Activated naive CD4-positive, alpha-beta T cell treated with anti-CD3 and anti-CD28 coated beads, Interleukin-2, amount 50 U/mL, for 24 hours (primary cell): Measurements from ENCODE around the gene ARHGAP9.
"Not testable (repeated sequence)": the region's sequence is repeated elsewhere in the genome, so short reads cannot be mapped to it uniquely, and the experiment has no call there.

ENCODE experiments used
- H3K27ac Mint-ChIP-seq: one replicate; pipeline ENCODE4 v1.8.0; 2021; ENCODE audit warnings: mild to moderate bottlenecking, mixed read lengths
- H3K27me3 Mint-ChIP-seq: one replicate; pipeline ENCODE4 v1.8.0; 2021; ENCODE audit warnings: mixed read lengths
- H3K36me3 Mint-ChIP-seq: one replicate; pipeline ENCODE4 v1.8.0; 2021; ENCODE audit warnings: mixed read lengths
- H3K4me1 Mint-ChIP-seq: one replicate; pipeline ENCODE4 v1.8.0; 2021; ENCODE audit warnings: mixed read lengths
- H3K4me3 Mint-ChIP-seq: one replicate; pipeline ENCODE4 v1.8.0; 2021; ENCODE audit warnings: mild to moderate bottlenecking, mixed read lengths
- H3K9me3 Mint-ChIP-seq: one replicate; pipeline ENCODE4 v1.8.0; 2021; ENCODE audit warnings: mixed read lengths

Gene ARHGAP9

DNA sequence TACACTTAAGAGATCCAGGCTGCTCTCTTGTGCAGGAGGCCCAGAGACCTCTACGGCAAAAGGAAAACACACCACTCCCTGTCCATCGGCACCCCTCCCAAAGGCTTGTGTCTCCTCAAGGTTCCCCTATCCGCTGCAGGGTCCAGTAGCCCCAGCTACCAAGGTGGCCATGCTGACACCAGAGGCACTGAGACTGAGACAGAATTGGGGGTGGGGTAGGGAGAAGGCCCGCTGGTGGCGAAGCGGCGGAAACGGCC is 40.1 kb upstream of the ARHGAP9 start:
- peaks cover 55% of the 10 kb centered on the region for H3K4me1 Mint-ChIP-seq
- no peaks in the 10 kb centered on the region for H3K9me3 Mint-ChIP-seq
- peak overlapping the region; percentile 98 for H3K27ac Mint-ChIP-seq
- peaks cover 21% of the 10 kb centered on the region for H3K36me3 Mint-ChIP-seq
- no peaks in the 10 kb centered on the region for H3K27me3 Mint-ChIP-seq
- H3K4me3 Mint-ChIP-seq, result peak overlapping the region; percentile 95

DNA sequence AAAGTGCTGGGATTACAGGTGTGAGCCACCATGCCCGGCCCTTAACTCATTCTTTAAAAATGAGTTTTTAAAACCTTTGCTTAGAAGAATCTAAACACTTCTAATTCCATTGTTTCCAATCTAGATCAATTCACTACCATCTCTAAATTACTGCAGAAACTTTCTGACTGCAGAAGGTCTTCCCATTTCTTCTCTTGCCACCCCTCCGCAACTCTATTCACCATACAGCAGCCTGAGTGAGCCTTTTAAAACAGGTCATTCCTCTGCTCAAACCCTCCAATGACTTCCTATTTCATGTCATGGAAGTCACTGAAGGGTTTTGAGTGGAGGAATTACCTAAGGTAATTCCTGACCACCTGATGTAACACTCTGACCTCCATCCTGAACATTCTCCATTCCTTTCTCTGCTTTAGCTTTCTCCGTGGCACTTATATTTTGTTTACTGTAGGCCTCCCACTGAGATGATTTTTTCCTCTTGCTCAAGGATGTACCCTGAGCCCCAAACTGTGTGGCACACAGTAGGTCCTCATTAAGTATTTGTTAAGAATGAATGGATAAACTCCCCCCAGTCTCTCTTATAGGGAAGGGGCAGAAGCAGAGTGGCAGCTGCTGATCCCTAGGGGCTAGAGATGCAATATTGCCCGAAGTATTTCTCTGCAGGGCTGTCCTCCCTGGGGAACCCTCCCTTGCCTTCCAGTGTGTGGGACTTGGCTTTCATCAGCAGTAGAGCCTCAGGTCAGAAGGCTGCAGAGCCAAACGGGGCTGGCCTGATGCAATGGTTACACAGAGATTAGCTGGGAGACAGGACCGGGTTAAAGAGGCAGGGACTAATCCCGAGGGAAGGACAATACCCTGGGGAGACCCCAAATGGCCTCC is 39.5 kb upstream of the ARHGAP9 start:
- peak overlapping the region; percentile 98 for H3K27ac Mint-ChIP-seq
- H3K9me3 Mint-ChIP-seq, result no peaks in the 10 kb centered on the region
- H3K4me3 Mint-ChIP-seq, result peak overlapping the region; percentile 95
- H3K4me1 Mint-ChIP-seq, result peaks cover 50% of the 10 kb centered on the region
- no peaks in the 10 kb centered on the region for H3K27me3 Mint-ChIP-seq
- H3K36me3 Mint-ChIP-seq, result peaks cover 21% of the 10 kb centered on the region

DNA sequence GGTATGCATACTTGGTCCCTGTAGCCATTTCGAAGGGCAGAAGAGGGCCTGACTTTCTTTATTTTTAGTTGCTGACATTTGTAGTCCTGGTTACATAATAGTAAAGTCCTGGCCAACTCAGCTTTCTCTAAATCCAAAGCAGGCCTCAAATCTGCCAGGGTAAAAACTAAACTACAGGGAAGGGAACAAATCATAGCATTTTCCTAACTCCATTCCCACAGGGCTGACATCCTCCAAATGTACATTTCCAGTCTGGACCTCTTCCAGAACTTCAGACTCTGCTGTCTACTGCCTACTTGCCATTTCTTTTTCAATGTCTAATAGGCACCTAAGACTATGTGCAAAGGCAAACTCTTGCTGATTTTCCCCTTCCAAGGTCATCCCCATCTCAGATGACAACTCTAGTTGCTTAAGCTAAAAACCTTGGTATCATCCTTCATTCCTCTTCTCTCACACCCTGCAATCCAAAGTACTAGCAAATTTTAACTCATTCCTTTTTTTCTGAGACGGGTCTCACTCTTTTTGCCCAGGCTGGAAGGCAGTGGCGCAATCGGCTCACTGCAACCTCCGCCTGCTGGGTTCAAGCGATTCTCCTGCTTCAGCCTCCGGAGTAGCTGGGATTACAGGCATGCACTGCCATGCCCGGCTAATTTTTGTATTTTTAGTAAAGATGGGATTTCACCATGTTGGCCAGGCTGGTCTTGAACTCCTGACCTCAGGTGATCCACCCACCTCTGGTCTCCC is 38.7 kb upstream of the ARHGAP9 start:
- Mint-ChIP-seq H3K4me3 (peak overlapping the region; percentile 95), H3K36me3 (peaks cover 21% of the 10 kb centered on the region), H3K4me1 (peaks cover 41% of the 10 kb centered on the region), H3K27me3 (no peaks in the 10 kb centered on the region), H3K9me3 (no peaks in the 10 kb centered on the region), H3K27ac (peak overlapping the region; percentile 90)

DNA sequence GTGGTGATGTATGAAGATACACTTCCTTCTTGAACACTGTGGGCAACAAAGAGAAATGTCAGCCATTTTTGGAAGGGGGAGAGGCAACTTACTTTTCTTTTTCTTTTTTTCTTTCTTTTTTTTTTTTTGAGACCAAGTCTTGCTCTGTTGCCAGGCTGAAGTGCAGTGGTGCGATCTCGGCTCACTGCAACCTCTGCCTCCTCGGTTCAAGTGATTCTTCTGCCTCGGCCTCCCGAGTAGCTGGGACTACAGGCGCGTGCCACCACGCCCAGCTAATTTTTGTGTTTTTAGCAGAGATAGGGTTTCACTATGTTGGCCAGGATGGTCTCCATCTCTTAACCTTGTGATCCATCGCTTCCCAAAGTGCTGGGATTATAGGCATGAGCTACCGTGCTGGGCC is 38.1 kb upstream of the ARHGAP9 start:
- peaks cover 38% of the 10 kb centered on the region for H3K4me1 Mint-ChIP-seq
- not testable (repeated sequence) for H3K27me3 Mint-ChIP-seq, H3K9me3 Mint-ChIP-seq
- peaks cover 21% of the 10 kb centered on the region for H3K36me3 Mint-ChIP-seq
- peak overlapping the region; percentile 95 for H3K4me3 Mint-ChIP-seq
- peak overlapping the region; percentile 84 for H3K27ac Mint-ChIP-seq

DNA sequence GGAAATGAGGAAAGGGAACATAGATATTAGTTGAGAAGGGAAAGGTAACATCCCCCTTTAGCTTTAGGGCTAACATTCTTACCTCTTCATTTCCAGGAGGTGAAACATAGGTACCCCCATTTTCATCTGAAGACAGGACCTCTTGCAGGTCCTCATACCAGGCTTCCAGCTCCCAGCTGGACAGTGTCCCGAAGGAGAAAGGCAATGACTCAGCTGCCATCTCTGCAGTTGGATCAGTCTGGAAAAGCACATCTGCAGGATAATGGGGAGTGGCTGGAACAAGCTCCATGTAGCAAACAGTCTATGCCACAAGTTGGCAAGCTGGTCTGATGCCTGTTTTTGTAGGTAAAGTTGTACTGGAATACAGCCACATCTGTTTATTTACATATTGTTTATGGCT is 37.5 kb upstream of the ARHGAP9 start:
- peak overlapping the region; percentile 84 for H3K27ac Mint-ChIP-seq
- H3K27me3 Mint-ChIP-seq, result no peaks in the 10 kb centered on the region
- H3K4me3 Mint-ChIP-seq, result peak overlapping the region; percentile 72
- H3K36me3 Mint-ChIP-seq, result peaks cover 24% of the 10 kb centered on the region
- peaks cover 40% of the 10 kb centered on the region for H3K4me1 Mint-ChIP-seq
- no peaks in the 10 kb centered on the region for H3K9me3 Mint-ChIP-seq

DNA sequence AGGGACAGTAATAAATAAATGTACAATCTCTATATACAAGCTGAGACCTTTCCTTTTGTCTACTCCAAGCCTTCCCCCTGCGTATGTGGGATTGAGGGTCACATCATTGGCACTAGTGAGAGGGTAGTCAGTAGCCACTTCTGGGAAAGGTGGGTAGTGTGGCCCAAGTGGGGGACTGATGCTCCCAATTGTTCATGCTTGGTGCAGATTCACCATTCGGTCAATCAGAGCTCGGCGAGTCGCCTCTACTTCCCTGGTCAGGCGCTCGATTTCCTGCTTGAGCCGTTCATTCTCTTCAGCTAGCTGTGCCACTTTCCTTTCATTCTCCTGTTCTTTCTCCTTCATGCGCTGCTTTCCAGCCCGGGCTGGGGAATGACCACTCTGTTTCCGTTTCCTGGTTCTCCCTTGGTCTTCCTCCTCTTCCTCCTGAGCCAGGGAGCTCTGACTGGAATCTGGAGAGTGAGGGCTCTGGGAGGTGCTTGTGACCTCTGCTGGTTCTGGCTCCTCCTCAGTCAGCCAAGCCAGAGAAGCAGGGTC is 37.0 kb upstream of the ARHGAP9 start:
- Mint-ChIP-seq H3K27me3 (no peaks in the 10 kb centered on the region), H3K9me3 (no peaks in the 10 kb centered on the region), H3K36me3 (peaks cover 27% of the 10 kb centered on the region), H3K27ac (peak overlapping the region; percentile 53), H3K4me3 (peak overlapping the region; percentile 2), H3K4me1 (peaks cover 40% of the 10 kb centered on the region)

DNA sequence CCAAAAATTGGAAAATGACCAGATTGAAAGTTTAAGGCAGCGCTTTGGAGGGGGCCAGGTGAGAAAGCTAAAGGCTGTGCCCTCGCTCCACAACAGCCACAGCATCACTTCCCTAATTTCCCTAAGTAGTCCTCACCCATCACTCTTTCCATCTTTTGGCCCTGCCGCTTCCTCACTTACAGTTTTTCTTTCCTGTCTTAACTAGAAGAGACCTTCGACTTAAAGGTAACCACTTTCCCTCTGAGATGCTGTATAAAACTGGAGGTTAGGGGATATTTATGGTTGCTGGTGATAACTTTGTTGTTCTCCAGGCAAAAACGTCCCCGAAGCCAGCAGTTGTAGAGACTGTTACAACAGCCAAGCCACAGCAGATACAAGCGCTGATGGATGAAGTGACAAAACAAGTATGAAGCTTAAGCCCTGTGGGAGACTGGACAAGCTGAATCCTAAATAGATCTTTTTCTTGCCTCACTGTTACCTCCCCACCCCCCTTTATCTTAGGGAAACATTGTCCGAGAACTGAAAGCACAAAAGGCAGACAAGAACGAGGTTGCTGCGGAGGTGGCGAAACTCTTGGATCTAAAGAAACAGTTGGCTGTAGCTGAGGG is 36.4 kb upstream of the ARHGAP9 start:
- Mint-ChIP-seq H3K9me3 (no peaks in the 10 kb centered on the region), H3K27ac (peak overlapping the region; percentile 70), H3K4me1 (peaks cover 37% of the 10 kb centered on the region), H3K36me3 (peaks cover 27% of the 10 kb centered on the region), H3K4me3 (no peak overlapping the region), H3K27me3 (no peaks in the 10 kb centered on the region)

DNA sequence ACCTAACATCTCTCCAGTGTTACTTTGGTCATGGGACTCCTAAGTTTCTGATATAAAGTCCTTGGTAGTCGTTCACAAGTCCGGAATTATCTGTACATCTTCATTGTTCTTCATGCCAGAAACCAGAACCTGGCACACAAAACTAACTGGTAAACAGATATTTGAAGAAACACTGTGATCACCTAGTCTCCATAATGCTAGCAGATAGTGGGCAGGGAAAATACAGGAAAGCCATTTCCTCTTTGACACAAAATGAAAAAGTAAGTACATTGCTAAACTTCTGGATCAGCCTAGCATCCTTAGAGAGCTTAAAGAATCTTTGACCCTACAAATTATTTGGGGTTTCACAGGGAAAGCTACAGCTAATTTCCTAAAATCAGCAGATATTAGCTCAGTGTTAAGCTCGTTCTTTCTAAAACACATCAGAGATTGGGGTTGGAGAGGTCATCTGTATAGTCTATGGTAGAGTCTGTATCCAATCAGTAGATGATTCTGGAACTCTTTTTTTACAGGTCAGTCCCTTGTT is 35.8 kb upstream of the ARHGAP9 start:
- Mint-ChIP-seq H3K9me3 (no peaks in the 10 kb centered on the region), H3K27me3 (no peaks in the 10 kb centered on the region), H3K4me1 (peaks cover 37% of the 10 kb centered on the region), H3K27ac (peak overlapping the region; percentile 62), H3K4me3 (no peak overlapping the region), H3K36me3 (peaks cover 27% of the 10 kb centered on the region)

DNA sequence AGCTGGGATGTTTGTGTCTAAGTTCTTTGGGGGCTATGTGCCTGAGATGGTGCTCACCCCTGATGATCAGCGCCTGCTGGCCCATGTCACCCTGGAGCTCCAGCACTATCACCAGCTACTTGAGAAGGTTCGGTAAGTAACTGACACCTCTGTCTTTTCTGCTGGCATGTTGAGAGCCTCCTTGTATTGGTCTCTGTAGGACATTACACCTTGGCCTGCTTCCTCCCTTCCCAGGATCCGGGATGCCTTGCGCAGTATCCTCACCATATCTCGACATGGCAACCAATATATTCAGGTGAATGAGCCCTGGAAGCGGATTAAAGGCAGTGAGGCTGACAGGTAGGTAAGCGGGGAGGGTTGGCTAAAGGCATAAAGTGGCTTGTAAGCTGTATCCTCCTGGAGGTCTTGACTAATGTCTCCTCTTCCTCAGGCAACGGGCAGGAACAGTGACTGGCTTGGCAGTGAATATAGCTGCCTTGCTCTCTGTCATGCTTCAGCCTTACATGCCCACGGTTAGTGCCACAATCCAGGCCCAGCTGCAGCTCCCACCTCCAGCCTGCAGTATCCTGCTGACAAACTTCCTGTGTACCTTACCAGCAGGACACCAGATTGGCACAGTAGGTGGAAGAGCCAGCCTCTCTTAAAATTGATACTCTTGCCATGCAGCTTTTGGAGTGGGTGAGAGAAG is 35.2 kb upstream of the ARHGAP9 start:
- Mint-ChIP-seq H3K27ac (peak overlapping the region; percentile 62), H3K27me3 (no peaks in the 10 kb centered on the region), H3K36me3 (peaks cover 25% of the 10 kb centered on the region), H3K9me3 (no peaks in the 10 kb centered on the region), H3K4me1 (peaks cover 37% of the 10 kb centered on the region), H3K4me3 (no peak overlapping the region)

DNA sequence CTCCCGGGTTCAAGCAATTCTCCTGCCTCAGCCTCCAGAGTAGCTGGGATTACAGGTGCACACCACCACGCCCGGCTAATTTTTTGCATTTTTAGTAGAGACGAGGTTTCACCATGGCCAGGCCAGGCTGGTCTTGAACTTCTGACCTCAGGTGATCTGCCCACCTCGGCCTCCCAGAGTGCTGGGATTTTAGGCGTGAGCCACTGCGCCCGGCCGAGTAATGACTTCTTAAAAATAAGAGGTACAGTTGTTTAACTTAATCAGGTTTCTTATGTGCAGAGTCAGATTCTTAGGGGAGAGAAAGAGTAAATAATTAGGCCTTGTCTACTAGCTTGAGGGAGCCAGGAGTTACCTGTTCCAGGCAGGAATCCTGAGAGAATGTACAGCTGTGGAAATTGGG is 34.6 kb upstream of the ARHGAP9 start:
- H3K9me3 Mint-ChIP-seq, H3K27me3 Mint-ChIP-seq, H3K4me3 Mint-ChIP-seq: not testable (repeated sequence)
- peaks cover 25% of the 10 kb centered on the region for H3K36me3 Mint-ChIP-seq
- peak overlapping the region; percentile 17 for H3K27ac Mint-ChIP-seq
- peaks cover 34% of the 10 kb centered on the region for H3K4me1 Mint-ChIP-seq

DNA sequence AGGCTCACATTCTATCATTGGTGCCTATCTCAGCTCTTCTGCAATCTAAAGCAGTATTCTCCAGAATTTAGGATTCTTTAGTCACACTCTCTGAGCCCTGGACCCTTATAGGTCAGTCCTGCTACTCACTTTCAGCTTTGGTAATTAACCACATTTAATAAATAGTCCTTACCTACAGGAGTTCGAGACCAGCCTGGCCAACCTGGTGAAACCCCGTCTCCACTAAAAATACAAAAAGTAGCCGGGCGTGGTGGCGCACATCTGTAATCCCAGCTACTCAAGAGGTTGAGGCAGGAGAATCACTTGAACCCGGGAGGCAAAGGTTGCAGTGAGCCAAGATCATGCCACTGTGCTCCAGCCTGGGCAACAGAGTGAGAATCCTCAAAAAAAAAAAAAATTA is 34.0 kb upstream of the ARHGAP9 start:
- H3K36me3 Mint-ChIP-seq, result peaks cover 23% of the 10 kb centered on the region
- H3K27me3 Mint-ChIP-seq, H3K27ac Mint-ChIP-seq, H3K9me3 Mint-ChIP-seq, H3K4me3 Mint-ChIP-seq: not testable (repeated sequence)
- peaks cover 28% of the 10 kb centered on the region for H3K4me1 Mint-ChIP-seq

DNA sequence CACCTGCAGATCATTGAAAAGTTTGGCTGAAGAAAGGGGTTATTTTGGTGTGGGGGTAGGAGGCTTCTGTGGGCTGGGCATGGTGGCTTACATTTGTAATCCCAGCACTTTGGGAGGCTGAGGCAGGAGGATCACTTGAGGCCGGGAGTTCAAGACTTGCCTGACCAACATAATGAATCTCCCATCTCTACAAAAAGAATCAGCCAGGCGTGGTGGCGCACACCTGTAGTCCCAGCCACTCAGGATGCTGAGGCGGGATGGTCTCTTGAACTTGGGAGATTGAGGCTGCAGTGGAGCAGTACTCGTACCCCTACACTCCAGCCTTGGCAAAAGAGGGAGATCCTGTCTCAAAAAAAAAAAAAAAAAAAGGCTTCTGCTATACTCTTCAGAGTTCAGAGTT is 33.6 kb upstream of the ARHGAP9 start:
- Mint-ChIP-seq H3K27ac (peak overlapping the region; percentile 12), H3K27me3 (no peaks in the 10 kb centered on the region), H3K36me3 (peaks cover 20% of the 10 kb centered on the region), H3K9me3 (no peaks in the 10 kb centered on the region), H3K4me1 (peaks cover 24% of the 10 kb centered on the region), H3K4me3 (no peak overlapping the region)

DNA sequence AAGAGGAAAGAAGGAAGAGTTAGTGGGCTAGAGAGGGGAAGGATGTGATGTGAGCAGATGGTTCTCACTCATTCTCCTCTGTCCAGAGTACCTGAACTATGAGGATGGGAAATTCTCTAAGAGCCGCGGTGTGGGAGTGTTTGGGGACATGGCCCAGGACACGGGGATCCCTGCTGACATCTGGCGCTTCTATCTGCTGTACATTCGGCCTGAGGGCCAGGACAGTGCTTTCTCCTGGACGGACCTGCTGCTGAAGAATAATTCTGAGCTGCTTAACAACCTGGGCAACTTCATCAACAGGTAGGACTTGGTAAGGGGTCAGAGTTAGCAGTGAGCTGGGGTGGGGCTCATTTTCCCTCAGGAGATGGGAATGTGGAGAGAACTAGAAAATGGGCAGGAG is 33.0 kb upstream of the ARHGAP9 start:
- H3K4me1 Mint-ChIP-seq, result peaks cover 18% of the 10 kb centered on the region

DNA sequence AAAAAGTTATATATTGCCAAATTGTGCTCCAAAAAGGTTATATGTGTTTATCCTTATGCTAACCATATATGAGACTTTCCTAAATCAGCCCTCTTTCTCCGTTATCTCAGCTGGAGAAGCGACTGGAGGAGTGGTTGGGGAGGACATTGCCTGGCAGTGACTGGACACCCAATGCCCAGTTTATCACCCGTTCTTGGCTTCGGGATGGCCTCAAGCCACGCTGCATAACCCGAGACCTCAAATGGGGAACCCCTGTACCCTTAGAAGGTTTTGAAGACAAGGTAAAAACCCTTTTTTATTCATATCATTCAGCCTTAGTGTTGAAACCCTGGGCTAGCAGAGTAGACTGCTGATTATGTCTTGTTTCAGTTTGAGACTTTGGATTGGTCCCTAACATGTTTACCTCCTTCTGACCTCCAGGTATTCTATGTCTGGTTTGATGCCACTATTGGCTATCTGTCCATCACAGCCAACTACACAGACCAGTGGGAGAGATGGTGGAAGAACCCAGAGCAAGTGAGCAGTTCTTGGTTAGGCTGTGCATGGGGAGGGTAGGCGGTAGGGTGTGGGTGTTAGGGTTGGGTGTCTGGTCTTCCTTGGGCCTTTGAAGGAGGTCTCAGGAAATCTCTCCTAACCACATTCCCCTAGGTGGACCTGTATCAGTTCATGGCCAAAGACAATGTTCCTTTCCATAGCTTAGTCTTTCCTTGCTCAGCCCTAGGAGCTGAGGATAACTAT is 32.1 kb upstream of the ARHGAP9 start:
- peaks cover 17% of the 10 kb centered on the region for H3K36me3 Mint-ChIP-seq
- H3K27me3 Mint-ChIP-seq, result no peaks in the 10 kb centered on the region
- no peak overlapping the region for H3K4me3 Mint-ChIP-seq
- peak overlapping the region; percentile 68 for H3K27ac Mint-ChIP-seq
- peaks cover 9% of the 10 kb centered on the region for H3K4me1 Mint-ChIP-seq
- H3K9me3 Mint-ChIP-seq, result no peaks in the 10 kb centered on the region

More for the DNA sequence above, 33.0 kb upstream of the ARHGAP9 start:
- H3K27me3 Mint-ChIP-seq, result no peaks in the 10 kb centered on the region
- H3K9me3 Mint-ChIP-seq, result no peaks in the 10 kb centered on the region
- H3K36me3 Mint-ChIP-seq, result peaks cover 17% of the 10 kb centered on the region
- H3K4me3 Mint-ChIP-seq, result no peak overlapping the region
- H3K27ac Mint-ChIP-seq, result peak overlapping the region; percentile 68

DNA sequence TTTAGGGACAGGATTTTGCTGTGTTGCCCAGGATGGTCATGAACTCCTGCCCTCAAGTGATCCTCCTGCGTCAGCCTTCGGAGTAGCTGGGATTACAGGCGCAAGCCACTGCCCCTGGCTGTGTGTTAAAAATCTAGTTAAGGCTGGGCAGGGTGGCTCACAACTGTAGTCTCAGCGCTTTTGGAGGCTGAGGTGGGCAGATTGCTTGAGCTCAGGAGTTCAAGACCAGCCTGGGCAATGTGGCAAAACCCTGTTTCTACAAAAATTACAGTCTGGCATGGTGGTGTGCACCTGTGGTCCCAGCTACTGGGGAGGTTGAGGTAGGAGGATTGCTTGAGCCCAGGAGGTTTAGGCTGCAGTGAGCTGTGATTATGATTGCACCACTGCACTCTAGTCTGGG is 31.5 kb upstream of the ARHGAP9 start:
- H3K27ac Mint-ChIP-seq, result no peak overlapping the region
- no peaks in the 10 kb centered on the region for H3K9me3 Mint-ChIP-seq
- peaks cover 17% of the 10 kb centered on the region for H3K36me3 Mint-ChIP-seq
- H3K4me1 Mint-ChIP-seq, result peaks cover 8% of the 10 kb centered on the region
- H3K27me3 Mint-ChIP-seq, result no peaks in the 10 kb centered on the region
- no peak overlapping the region for H3K4me3 Mint-ChIP-seq
